GM21360 (cell line): ENCODE data around the gene ATMIN.
A peak's percentile ranks its signal among the peaks of the same experiment; 100 is the strongest.

Source experiments
- ATAC-seq: cut with Tn5 transposase; IDR thresholded peaks from one replicate; pipeline ENCODE4 v1.9.1; 2021; ENCODE audit warnings: mild to moderate bottlenecking, moderate library complexity; ENCODE audit not compliant: unreplicated experiment

The ATMIN gene

DNA sequence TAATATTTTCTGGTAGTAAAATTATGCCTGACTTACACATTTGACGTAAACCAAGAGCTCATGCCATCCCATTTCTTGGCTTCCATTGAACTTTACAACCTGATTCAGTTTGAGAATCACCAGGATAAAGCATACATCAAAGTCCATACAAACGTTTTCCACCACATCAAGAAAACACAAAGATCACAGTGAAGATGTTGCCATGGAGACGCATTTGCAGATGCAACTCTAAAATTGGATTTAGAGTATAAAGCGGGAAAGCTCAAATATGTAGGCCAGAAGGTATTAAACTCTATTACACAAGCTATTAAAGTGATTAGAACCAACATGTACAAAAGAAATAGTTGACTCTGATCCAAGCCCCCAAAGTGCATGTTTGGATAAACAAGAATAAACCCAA lies 31.0 kb downstream of the ATMIN start:
- ATAC-seq: no peak

DNA sequence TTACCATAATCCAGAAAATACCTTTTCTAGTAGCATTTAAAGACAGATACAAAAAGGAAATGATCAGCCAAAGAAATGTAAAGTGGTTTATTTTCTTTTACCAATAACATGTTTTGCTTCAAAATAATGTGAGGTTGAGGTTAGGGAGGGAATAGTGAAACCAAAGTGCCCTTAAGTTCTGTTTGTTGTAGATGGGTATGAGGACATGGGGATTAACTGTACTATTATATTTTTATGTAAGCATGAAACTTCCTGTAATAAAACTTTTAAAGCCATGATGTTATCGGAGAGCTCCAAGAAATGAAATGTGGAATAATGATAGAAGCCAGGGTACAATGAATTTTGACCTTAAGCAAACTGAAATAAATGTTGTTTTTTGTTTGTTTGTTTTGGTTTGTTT lies 31.5 kb downstream of the ATMIN start:
- no peak for ATAC-seq

DNA sequence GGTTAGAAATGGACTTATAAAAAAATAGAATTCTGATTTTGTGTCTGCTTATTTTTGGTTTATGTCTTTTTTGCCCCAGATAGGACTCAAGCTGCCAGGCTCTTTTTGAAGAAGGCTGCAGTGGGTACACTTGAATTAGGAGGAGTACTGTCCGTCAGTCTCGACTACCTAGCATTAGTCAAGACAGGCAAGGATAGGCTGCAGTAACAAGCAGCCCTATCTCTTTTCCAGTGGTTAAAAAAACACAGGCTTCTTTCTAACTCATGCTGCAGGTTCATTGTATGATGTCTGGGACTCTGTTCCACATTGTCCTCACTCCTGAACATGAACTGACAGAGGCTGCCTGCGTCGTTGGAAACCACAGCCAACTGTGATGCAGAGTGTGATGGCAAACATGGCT lies 33.4 kb downstream of the ATMIN start:
- no peak for ATAC-seq

DNA sequence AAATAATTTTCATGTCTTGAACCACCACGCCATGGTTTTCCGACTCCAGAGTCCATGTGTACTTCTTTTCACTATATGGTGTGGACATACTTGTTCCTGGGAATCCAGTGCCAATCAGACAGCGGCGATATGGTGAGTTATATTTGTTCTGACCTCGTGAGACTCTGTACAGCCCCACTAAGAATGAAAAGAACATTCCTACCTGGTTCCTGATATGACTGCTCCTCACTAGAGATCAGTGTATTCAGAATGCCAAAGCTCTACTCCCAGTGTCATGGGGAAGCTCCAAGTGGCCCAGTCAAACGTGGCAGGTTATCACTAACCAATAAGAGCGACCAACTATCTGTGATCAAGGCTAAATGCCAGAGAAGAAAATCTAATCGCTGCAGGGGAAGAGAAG lies 35.3 kb downstream of the ATMIN start:
- no peak for ATAC-seq

DNA sequence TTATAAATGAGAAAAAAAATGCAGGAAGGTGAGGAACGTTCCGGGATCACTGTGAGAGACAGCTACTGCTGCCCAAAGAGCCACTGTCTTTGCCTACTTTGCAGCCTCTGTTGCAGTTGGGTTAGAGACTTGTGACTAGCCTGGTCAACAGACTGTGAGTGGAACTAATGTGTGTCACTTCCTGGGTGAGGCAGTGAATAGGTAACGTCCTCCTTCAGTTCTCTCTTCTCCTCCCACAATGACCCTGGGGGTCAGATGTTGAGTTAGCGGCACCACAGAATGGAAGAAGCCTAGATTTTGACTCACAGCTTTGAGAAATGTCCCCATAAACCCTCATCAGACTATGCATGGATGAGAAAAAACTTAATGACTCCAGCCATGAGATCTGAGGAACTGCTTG lies 36.2 kb downstream of the ATMIN start:
- ATAC-seq: no peak

DNA sequence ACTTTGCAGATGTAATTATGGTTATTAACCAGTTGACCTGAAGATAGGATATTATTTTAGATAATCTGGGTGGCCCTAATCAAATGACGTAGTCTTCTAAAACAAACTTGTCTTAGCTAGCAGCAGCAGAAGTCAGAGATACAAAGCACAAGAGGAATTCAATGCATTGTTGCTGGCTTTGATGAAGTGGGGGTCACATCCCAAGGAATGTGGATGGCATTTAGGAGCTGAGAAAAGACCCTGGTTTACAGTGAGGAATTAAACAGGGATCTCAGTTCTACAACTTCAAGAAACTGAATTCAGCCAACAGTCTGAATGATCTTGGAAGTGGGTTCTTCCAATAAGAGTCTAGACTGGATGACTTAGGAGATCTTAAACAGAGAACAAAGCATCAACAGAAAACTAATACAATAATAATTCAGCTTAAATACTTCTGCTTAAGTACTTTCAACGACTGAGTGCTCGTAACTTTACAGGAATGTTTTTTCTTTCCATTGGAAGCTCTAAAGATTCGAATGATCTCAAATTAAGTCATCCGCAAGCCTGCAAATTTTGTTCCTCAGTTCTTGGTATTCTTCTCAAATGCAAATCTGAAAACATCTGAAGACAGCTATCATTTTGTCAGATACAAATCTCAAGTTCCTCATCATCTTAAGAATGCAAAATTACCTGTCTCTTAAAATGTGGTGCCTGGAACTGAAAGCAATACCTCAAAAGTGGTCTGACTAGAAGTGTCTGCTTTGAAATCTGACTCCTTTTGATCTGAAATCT lies 38.1 kb downstream of the ATMIN start:
- no peak for ATAC-seq

DNA sequence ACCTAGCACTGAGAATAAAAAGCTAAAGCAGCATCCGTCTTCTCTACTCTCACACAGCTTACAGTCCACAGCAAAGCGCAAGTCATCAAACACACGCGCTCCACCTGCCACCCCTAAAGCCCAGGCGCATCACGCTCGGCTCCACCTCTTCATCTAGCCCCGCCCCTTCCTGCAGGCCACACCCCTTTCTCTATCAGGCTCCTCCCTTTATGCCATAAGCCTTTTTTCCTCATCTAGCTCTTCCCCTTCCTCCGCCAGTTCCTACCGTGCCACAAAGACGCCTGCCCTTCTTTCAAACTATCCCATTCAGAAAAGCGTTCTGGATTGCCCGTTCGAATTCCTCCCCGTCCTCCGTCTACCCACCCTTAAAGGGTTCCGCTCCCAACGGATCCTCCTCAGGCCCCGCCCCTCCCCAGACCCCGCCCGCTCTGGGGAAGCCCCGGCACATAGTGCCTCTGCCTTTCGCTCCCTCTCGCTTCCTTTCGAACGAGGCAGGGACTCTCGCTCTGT lies 41.0 kb downstream of the ATMIN start:
- ATAC-seq: peak; percentile 78

DNA sequence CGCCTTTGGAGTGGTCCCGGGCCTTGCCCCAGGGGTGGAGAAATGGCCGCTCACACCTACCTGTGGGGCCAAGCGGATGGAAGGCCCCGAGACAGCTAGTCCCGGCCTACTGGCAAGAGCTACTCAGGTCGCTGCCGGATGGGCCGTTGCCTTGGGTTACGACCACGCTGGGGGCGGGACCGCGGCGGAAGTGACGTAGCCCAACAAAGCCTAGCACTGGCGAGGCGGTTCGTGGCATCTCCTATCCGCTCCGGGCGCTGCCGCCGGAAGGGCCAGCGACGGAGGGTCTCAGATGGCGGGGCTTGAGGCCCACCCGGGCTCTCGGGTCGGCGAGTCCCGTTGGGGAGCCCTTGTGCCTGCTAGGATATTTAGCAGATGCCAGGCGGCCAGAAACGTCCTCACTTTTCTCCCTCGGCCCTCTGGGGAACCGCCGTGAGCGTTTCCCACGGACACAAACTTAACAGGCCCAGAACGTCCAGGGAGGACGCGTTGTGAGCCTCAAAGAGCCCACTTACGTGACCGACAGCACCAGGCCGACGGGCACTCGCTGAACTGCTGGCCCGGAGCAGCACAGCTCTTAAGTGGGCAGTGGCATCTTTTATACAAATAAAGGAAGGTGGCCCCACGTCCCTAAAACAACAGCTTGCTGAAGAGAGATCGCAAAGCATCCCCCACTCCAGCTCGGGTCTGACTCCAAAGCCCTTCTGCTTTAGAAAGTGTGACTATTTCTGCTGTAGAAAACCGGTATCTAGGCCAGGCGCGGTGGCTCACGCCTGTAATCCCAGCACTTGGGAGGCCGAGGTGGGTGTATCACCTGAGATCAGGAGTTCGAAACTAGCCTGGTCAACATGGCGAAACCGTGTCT lies 41.7 kb downstream of the ATMIN start, which contains the start of gene C16orf46:
TSS of gene C16orf46 (minus strand) at position 163 of the 865 bp plus-strand sequence. CDS start 13,283 bp downstream, outside the sequence.
- ATAC-seq: peak; percentile 95

DNA sequence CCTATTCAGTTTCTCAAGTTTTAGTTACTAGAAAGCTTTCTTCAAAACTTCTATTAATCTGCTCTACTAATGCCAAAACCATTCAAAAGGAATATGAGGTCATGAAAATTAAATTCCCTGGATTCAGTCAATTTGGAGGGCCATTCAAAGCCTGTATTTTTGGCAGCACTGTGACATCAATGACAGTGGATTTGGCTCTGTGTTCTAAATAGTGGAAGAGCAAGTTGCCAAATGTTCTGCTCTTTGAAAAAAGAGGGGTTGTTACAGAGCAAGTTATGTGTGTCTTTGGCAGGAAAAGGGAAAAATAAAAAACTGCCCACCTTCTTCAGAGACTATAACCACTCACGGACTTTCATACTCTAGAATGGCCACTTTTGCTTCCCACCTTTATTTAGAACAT lies 44.6 kb downstream of the ATMIN start:
- no peak for ATAC-seq

DNA sequence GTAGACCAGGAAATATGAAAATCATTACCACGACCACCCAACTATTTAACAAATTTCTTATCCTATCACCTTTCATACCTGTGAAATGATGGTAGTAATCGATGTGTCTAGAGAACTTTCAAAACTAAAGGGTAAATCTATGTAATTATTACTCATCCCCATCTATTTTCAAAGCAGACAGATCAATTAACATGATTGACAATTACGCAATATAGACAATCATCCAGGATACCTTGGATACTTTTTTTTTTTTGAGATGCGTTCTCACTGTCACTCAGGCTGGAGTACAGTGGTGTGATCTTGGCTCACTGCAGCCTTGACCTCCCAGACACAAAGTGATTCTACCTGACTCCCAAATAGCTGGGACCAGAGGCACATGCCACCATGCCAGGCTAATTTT lies 45.4 kb downstream of the ATMIN start:
- ATAC-seq: no peak

DNA sequence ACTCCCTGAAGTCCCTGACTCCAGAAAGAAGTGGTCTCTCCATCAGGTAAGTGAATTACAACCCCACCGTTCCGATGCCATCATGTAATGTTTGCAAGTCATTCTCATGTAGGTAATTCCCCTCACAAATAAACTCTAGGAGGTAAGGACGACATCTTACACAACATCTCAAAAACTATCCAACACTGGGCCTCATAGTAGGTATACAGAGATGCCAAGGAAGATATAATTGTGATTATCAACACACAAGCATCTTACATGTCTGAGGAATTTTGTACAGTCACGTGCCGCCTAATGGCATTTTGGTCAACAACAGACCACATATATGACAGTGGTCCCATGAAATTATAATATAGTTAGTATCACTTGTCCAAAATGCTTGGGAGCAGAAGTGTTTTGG lies 53.2 kb downstream of the ATMIN start:
- ATAC-seq: no peak

DNA sequence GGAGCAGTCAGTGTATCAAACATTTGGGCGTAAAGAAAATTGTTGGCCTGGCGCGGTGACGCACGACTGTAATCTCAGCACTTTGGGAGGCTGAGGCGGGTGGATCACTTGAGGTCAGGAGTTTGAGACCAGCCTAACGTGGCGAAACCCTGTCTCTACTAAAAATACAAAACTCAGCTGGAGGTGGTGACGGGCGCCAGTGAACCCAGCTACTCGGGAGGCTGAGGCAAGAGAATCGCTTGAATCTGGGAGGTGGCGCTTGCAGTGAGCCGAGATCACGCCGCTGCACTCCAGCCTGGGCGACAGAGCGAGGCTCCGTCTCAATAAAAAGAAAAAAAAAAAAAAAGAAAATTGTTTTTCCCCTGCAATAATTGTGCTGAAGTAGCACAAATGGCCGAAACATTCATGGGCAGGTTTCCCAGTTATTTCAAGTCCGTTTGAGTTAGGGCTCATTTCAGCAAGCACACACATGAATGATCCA lies 59.2 kb downstream of the ATMIN start:
- ATAC-seq: no peak

DNA sequence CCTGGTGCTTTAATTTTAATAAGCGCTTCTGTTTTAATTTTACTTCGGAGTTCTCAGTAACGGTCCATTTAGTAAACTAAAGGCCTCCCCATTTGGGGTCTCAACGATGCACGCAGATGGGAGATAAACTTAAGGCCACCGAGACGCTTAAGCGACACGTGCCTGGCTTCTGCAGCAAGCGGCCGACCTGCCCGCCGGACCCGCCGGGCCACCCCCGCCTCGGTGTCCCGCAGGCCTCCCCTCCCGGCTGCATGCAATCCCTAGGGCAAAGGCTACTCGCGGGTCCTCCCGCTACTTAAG lies 60.0 kb downstream of the ATMIN start:
- ATAC-seq: peak; percentile 6

DNA sequence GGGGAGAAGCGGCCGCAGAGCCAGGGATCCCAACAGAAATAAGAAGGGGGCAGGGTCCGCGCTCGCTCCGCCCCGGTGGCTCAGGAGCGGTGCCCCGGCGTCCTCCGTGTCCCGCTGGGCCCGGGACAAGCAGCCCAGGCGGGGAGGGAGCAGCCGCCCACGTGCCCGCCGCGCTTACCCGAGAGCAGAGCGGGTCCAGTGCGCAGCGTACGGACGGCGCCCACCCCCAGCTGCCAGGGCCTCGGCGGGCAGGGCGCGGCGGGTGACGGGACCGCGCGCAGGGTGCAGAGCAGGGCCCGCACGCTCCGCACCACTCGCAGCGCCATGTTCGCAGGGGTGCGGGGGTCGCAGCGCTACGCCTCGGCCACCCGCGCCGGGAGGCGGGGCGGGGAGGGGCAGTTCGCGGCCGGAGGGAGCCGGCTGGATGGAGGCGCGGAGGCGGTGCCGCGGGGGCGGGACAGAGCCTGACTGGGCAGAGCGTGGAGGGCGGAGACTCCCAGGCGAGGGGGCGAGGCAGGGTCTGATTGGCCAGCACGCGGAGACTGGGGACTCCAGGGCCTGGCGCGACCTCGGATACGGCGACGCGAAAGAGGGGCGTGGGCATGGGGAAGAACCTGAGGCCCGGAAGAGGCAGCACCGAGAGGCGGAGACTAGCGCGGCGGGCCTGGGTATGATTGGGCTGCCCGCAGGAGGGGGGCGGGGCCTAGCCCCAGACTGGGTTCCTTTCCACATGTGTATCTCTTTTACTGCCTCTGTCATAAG lies 60.5 kb downstream of the ATMIN start, which contains the start of gene GCSH:
TSS of gene GCSH (minus strand) at position 443 of the 762 bp plus-strand sequence. CDS start at position 326, 117 bp downstream.
- ATAC-seq: peak; percentile 97

DNA sequence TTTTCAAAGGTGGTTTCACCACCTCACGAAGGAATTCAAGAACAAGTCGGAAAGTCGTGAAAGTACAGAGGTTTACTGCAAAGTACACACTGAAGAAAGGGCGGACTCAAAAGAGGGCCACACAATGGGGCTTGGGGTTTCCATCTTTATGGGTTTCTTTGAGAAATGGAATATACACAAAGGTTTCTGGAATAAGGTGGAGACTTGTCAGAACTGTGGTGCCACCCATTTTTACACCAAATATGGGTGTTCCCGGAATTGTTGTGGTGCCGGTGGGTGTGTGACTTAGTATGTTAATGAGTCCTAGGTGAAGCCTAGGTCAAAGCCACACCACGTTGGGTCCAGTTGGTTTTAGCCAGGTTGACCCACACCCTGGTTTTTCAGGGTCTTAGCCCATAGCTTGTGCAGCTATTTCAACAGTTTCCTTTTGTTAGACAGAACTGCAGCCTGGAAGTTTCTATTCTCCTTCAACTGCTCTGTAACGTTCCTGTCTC lies 61.1 kb downstream of the ATMIN start:
- peak; percentile 0 for ATAC-seq
